GM19328 (cell line): ENCODE measurements around the gene AMZ2.
"Not testable (repeated sequence)": the region's sequence is repeated elsewhere in the genome, so short reads cannot be mapped to it uniquely, and the experiment has no call there.

Source experiments
- ATAC-seq: cut with Tn5 transposase; IDR thresholded peaks from one replicate; pipeline ENCODE4 v1.9.1; 2021; ENCODE audit warnings: mild to moderate bottlenecking, moderate library complexity; ENCODE audit not compliant: unreplicated experiment

Gene AMZ2

GRCh38 chr17:68219429-68219828 lies 28.4 kb upstream of the AMZ2 start:
- not testable (repeated sequence) for ATAC-seq

- not testable (repeated sequence) for ATAC-seq
Measured at GRCh38 chr17:68220186-68220585, 27.7 kb upstream of the AMZ2 start.

GRCh38 chr17:68220786-68221185 lies 27.1 kb upstream of the AMZ2 start:
- not testable (repeated sequence) for ATAC-seq

- no peak for ATAC-seq
Measured at GRCh38 chr17:68221786-68222185, 26.1 kb upstream of the AMZ2 start.

- no peak for ATAC-seq
Measured at GRCh38 chr17:68222606-68223005, 25.2 kb upstream of the AMZ2 start.

GRCh38 chr17:68225055-68225454 lies 22.8 kb upstream of the AMZ2 start:
- not testable (repeated sequence) for ATAC-seq

- ATAC-seq: not testable (repeated sequence)
Measured at GRCh38 chr17:68228039-68228680, 19.7 kb upstream of the AMZ2 start.

GRCh38 chr17:68228817-68229570 lies 18.8 kb upstream of the AMZ2 start:
- ATAC-seq: no peak

GRCh38 chr17:68229619-68230018 lies 18.2 kb upstream of the AMZ2 start:
- no peak for ATAC-seq

GRCh38 chr17:68231131-68231530 lies 16.7 kb upstream of the AMZ2 start:
- not testable (repeated sequence) for ATAC-seq

GRCh38 chr17:68231541-68231940 lies 16.3 kb upstream of the AMZ2 start:
- no peak for ATAC-seq

- ATAC-seq: not testable (repeated sequence)
Measured at GRCh38 chr17:68232741-68233140, 15.1 kb upstream of the AMZ2 start.

- not testable (repeated sequence) for ATAC-seq
Measured at GRCh38 chr17:68234726-68235335, 13.0 kb upstream of the AMZ2 start.

- ATAC-seq: not testable (repeated sequence)
Measured at GRCh38 chr17:68235336-68235791, 12.5 kb upstream of the AMZ2 start.

- ATAC-seq: peak; percentile 63
Measured at GRCh38 chr17:68237369-68238163, 10.3 kb upstream of the AMZ2 start.

GRCh38 chr17:68238164-68238870 lies 9.5 kb upstream of the AMZ2 start:
- ATAC-seq: no peak

GRCh38 chr17:68238871-68239253 lies 9.0 kb upstream of the AMZ2 start:
- ATAC-seq: no peak

- no peak for ATAC-seq
Measured at GRCh38 chr17:68239632-68240366, 8.0 kb upstream of the AMZ2 start.

- ATAC-seq: no peak
Measured at GRCh38 chr17:68246271-68247028, 1.4 kb upstream of the AMZ2 start.
